Measurements from ENCODE around the gene AMN1.
"Not testable (repeated sequence)": the region's sequence is repeated elsewhere in the genome, so short reads cannot be mapped to it uniquely, and the experiment has no call there.

DNA sequence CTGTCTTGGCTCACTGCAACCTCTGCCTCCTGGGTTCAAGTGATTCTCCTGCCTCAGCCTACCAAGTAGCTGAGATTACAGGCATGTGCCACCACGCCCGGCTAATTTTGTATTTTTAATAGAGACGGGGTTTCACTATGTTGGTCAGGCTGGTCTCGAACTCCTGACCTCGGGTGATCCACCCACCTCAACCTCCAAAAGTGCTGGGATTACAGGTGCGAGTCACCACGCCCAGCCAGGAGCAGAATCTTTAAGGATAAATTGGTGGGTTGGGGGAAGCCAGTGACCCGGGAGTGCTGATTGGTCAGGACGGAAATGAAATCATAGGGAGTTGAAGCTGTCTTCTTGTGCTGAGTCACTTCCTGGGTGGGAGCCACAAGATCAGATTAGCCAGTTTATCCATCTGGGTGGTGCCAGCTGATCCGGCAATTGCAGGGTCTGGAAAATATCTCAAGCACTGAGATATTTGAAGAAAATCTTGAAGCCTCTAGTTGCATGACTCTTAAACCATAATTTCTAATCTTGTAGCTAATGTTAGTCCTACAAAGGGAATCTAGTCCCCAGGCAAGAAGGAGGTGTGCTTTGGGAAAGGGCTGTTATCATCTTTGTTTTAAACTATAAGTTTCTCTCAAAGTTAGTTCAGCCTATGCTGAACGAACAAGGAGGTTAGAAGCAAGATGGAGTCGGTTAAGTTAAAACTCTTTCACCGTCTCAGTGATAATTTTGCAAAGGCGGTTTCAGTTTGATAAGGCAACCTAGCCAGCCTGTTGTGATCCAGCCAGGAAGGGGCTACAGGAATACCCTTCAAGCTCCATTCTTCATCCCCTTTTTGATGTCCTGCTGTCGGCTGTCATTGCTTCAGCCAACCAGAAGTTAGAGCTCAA is 5.0 kb upstream of the AMN1 start:
- TF ChIP-seq, protein P1, sequence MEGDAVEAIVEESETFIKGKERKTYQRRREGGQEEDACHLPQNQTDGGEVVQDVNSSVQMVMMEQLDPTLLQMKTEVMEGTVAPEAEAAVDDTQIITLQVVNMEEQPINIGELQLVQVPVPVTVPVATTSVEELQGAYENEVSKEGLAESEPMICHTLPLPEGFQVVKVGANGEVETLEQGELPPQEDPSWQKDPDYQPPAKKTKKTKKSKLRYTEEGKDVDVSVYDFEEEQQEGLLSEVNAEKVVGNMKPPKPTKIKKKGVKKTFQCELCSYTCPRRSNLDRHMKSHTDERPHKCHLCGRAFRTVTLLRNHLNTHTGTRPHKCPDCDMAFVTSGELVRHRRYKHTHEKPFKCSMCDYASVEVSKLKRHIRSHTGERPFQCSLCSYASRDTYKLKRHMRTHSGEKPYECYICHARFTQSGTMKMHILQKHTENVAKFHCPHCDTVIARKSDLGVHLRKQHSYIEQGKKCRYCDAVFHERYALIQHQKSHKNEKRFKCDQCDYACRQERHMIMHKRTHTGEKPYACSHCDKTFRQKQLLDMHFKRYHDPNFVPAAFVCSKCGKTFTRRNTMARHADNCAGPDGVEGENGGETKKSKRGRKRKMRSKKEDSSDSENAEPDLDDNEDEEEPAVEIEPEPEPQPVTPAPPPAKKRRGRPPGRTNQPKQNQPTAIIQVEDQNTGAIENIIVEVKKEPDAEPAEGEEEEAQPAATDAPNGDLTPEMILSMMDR (IDR thresholded peaks at IDR 0.05; ENCODE audit: poor library complexity) = not testable (repeated sequence)
- not testable (repeated sequence) for TF ChIP-seq EZH2phosphoT487 (IDR thresholded peaks at IDR 0.05; ENCODE audit: low read depth, severe bottlenecking, unreplicated experiment)

Data from hepatocyte (in vitro differentiated cells).